Smooth muscle cell (in vitro differentiated cells): ENCODE measurements around the gene ST3GAL5. TPM values are rescaled to one million over a fixed set of nuclear protein-coding genes. Genes with fewer than 3 reads are reported as not detected.
"Not testable (repeated sequence)": the region's sequence is repeated elsewhere in the genome, so short reads cannot be mapped to it uniquely, and the experiment has no call there.

ENCODE experiments used
- DNase-seq: peaks from one replicate; lab custom pipeline; 2025; ENCODE audit not compliant: unreplicated experiment; lab: John Stamatoyannopoulos, UW
- H2AFZ ChIP-seq: fragments of 200-600 bp; sonication (generic); 2 replicates; pipeline ENCODE4 v1.6.0; 2016; ENCODE audit warnings: antibody characterized with exemption, low read depth, mild to moderate bottlenecking
- H3F3A ChIP-seq: fragments of 200-600 bp; sonication (generic); 2 replicates; pipeline ENCODE4 v1.6.0; 2017; ENCODE audit warnings: antibody characterized with exemption, low read depth
- H3K27ac ChIP-seq: fragments of 200-600 bp; sonication (generic); 2 replicates; pipeline ENCODE4 v1.5.1; 2016; ENCODE audit warnings: low read depth, mild to moderate bottlenecking
- H3K27me3 ChIP-seq: fragments of 200-600 bp; sonication (generic); 2 replicates; pipeline ENCODE4 v1.6.1; 2016; ENCODE audit warnings: low read depth, mild to moderate bottlenecking
- H3K36me3 ChIP-seq: fragments of 200-600 bp; sonication (generic); 2 replicates; pipeline ENCODE4 v1.5.1; 2016; ENCODE audit warnings: low read depth
- H3K4me1 ChIP-seq: fragments of 200-600 bp; sonication (generic); 2 replicates; pipeline ENCODE4 v1.5.1; 2016; ENCODE audit warnings: low read depth
- H3K4me2 ChIP-seq: fragments of 200-600 bp; sonication (generic); 2 replicates; pipeline ENCODE4 v1.6.0; 2016; ENCODE audit warnings: mild to moderate bottlenecking
- H3K4me3 ChIP-seq: fragments of 200-600 bp; sonication (generic); 2 replicates; pipeline ENCODE4 v1.5.1; 2016; ENCODE audit warnings: mild to moderate bottlenecking
- H3K79me2 ChIP-seq: fragments of 200-600 bp; sonication (generic); 2 replicates; pipeline ENCODE4 v1.6.0; 2016; ENCODE audit warnings: low read depth, mild to moderate bottlenecking
- H3K9ac ChIP-seq: fragments of 200-600 bp; sonication (generic); 2 replicates; pipeline ENCODE4 v1.6.0; 2016; ENCODE audit warnings: low read depth
- H3K9me3 ChIP-seq: fragments of 200-600 bp; sonication (generic); replicated peaks from 2 replicates; pipeline ENCODE4 v1.5.1; 2016; ENCODE audit warnings: low read depth
- H4K20me1 ChIP-seq: fragments of 200-600 bp; sonication (generic); 2 replicates; pipeline ENCODE4 v1.6.0; 2016; ENCODE audit warnings: low read depth
- CTCF ChIP-seq: fragments of 200-600 bp; sonication (generic); IDR thresholded peaks from 2 replicates; pipeline ENCODE4 v1.5.1; 2017; ENCODE audit warnings: borderline replicate concordance, mild to moderate bottlenecking, antibody characterized with exemption; ENCODE audit not compliant: insufficient read depth, poor library complexity, severe bottlenecking
- WGBS: methylation state at CpG from one replicate; pipeline ENCODE4 v1.1.7; 2016; ENCODE audit warnings: low lambda C conversion rate; 5-methylcytosine and 5-hydroxymethylcytosine counted together
- polyA plus RNA-seq: library from polyadenylated mRNA; unstranded; fragments of >200 nt; fragmentation: Nextera tagmentation; extraction: Ambion mirVana; gene quantifications from 2 replicates; pipeline ENCODE4 v1.2.1, GENCODE V29; 2016
- total RNA-seq: library from RNA; depleted of rRNA; stranded (reverse); fragments of >200 nt; gene quantifications from 2 replicates; pipeline ENCODE4 v1.2.3, GENCODE V29; 2014

The ST3GAL5 gene
- total and polyA plus RNA-seq, 2 experiments from 2014 or later, result 10.9 to 26.4 TPM

- H3K4me3 ChIP-seq, result no peak overlapping the region
- H3K4me2 ChIP-seq, result no peak overlapping the region
- no peaks in the 10 kb centered on the region for H3F3A ChIP-seq
- H3K36me3 ChIP-seq, result no peaks in the 10 kb centered on the region
- no peak overlapping the region for H2AFZ ChIP-seq
- no peaks in the 10 kb centered on the region for H4K20me1 ChIP-seq
- WGBS, result 88% methylated on average over 1 of the region's 1 CpG
- H3K4me1 ChIP-seq, result no peaks in the 10 kb centered on the region
- H3K27ac ChIP-seq, result no peak overlapping the region
- no peaks in the 10 kb centered on the region for H3K9me3 ChIP-seq
- TF ChIP-seq CTCF, result no peak
- no peak for DNase-seq
- no peaks in the 10 kb centered on the region for H3K79me2 ChIP-seq
- H3K27me3 ChIP-seq, result no peaks in the 10 kb centered on the region
- H3K9ac ChIP-seq, result no peak overlapping the region
These were observed 11.1 kb upstream of the ST3GAL5 start for GRCh38 chr2:85899849-85900248.

GRCh38 chr2:85899284-85899683 lies 10.5 kb upstream of the ST3GAL5 start:
- no peak for DNase-seq
- H3K27ac ChIP-seq, result no peak overlapping the region
- no peaks in the 10 kb centered on the region for H3K36me3 ChIP-seq
- no peak overlapping the region for H3K4me3 ChIP-seq
- no peak overlapping the region for H3K4me2 ChIP-seq
- TF ChIP-seq CTCF, result no peak
- no peaks in the 10 kb centered on the region for H3K4me1 ChIP-seq
- H3K9ac ChIP-seq, result no peak overlapping the region
- WGBS, result 94% methylated on average over 1 of the region's 1 CpG
- no peak overlapping the region for H2AFZ ChIP-seq
- H3K27me3 ChIP-seq, result no peaks in the 10 kb centered on the region
- no peaks in the 10 kb centered on the region for H3K79me2 ChIP-seq
- peaks cover 3% of the 10 kb centered on the region for H3F3A ChIP-seq
- no peaks in the 10 kb centered on the region for H3K9me3 ChIP-seq
- no peaks in the 10 kb centered on the region for H4K20me1 ChIP-seq

- no peak for TF ChIP-seq CTCF
- Histone ChIP-seq H3K9ac (no peak overlapping the region), H3K4me3 (no peak overlapping the region), H3K4me2 (no peak overlapping the region), H3K27me3 (no peaks in the 10 kb centered on the region), H3K4me1 (no peaks in the 10 kb centered on the region), H4K20me1 (no peaks in the 10 kb centered on the region), H3K36me3 (no peaks in the 10 kb centered on the region), H3K27ac (no peak overlapping the region), H3K79me2 (no peaks in the 10 kb centered on the region), H3K9me3 (no peaks in the 10 kb centered on the region), H2AFZ (no peak overlapping the region), H3F3A (peaks cover 7% of the 10 kb centered on the region)
- WGBS, result 100% methylated on average over 1 of the region's 1 CpG
- no peak for DNase-seq
These were observed 10.1 kb upstream of the ST3GAL5 start for GRCh38 chr2:85898881-85899280.

- whole genome bisulfite sequencing, result 98% methylated on average over 6 of the region's 6 CpGs
- not testable (repeated sequence) for H2AFZ ChIP-seq
These were observed 5.9 kb upstream of the ST3GAL5 start for GRCh38 chr2:85894554-85895278.

More at GRCh38 chr2:85894554-85895278, 5.9 kb upstream of the ST3GAL5 start:
- not testable (repeated sequence) for H3K9ac ChIP-seq, DNase-seq, H3K79me2 ChIP-seq, H4K20me1 ChIP-seq, H3K4me3 ChIP-seq, H3K27me3 ChIP-seq, H3K36me3 ChIP-seq, H3K9me3 ChIP-seq
- Histone ChIP-seq H3K4me1 (peaks cover 12% of the 10 kb centered on the region), H3K27ac (peak overlapping the region; percentile 72), H3K4me2 (peak overlapping the region; percentile 9), H3F3A (peaks cover 11% of the 10 kb centered on the region)
